GM21360 (cell line): Measurements from ENCODE around the gene PHAX.
"Not testable (repeated sequence)": the region's sequence is repeated elsewhere in the genome, so short reads cannot be mapped to it uniquely, and the experiment has no call there.

Experiments
- ATAC-seq: cut with Tn5 transposase; IDR thresholded peaks from one replicate; pipeline ENCODE4 v1.9.1; 2021; ENCODE audit warnings: mild to moderate bottlenecking, moderate library complexity; ENCODE audit not compliant: unreplicated experiment

PHAX gene

DNA sequence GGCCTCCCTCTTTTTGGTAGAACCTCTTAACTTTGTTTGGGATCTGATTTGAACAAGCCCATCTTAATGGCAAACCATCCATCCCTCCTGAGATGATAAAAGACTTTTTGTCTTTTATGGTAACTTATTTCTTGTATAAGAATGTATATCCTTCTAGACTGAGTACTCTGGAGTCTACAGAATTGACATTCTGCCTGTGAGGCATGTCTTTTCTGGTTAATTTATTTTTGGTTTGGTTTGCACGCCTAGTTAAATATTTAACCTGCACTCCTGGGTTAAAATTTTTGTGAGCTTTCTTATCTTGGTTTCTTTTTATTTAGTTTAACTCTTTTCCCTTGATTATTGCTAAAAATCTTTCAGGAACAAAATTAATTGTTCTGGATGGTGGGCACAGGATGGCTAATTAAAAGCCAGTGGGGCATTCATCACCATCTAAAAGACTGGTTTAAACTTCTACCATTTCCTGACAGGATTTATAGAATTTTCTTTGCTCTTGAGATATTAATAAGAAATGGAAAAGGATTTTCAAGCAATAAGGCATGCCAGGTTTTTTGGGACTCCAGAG, 50.3 kb downstream of the PHAX start:
- ATAC-seq, result no peak

DNA sequence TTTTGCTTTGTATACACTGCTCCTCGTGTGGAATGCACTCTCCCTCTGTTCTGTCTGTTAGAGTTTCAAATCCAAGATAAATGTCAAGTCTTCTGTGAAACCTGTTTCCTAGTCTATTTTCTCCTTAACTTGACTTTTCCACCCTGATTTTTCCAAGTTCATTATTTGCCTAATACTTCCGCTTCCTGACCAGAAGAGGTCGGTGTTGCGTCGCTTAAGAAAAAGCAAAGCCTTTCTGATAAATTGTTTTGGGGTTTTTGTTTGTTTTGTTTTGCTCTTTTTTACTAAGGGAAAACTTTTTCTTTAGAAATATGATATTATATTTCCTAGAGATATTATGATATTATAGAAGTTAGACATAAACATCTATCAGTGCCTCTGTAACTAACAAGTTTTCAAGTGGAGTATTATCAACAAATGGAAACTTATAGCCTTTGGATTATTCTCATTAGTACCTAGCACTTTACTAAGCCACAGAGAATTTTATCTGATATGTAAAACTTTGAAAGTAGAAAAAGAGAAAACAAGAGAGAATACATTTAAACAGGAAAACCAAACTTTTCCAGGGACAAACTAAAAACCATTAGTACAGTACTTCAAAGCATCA, 55.8 kb downstream of the PHAX start:
- ATAC-seq, result no peak

GRCh38 chr5:126658561-126658960, 57.8 kb downstream of the PHAX start:
- no peak for ATAC-seq

DNA sequence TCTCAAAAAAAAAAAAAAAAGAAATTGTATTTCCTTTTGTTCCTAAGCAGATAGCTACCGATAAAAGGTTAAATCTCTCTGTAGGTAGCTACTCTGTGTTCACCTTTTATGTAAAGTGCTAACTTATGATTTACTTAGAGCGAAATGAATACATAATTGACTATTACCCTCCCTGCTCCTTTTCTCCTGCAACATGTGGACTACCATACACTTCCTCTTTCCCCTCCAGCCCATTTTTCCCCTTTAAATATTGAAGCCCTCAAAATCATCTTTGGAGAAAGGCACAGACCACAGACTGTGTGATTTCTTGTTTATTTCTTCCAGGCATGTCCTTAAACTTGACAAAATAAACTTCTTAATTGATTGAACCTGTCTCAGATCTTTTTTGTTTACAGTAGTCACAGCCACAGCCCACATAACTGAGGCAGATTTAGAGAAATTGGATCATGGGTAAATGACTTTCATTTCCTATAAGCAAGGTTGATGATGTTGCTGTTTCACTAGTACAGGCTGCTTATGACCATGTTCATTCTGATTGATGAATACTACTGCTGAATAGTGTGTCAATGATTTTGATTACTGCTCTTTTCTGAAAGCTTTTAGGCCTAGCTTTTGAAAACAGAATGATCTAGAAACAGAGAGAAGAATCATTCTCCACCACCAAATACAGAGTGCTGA, 59.2 kb downstream of the PHAX start:
- ATAC-seq, result peak; percentile 67

GRCh38 chr5:126664586-126664985, 63.8 kb downstream of the PHAX start:
- ATAC-seq, result no peak

- not testable (repeated sequence) for ATAC-seq
Measured at GRCh38 chr5:126670109-126670508, 69.4 kb downstream of the PHAX start.

- not testable (repeated sequence) for ATAC-seq
Measured at GRCh38 chr5:126671681-126672080, 70.9 kb downstream of the PHAX start.

GRCh38 chr5:126673477-126673876, 72.7 kb downstream of the PHAX start:
- no peak for ATAC-seq

- no peak for ATAC-seq
Measured at GRCh38 chr5:126674145-126674544, 73.4 kb downstream of the PHAX start.

DNA sequence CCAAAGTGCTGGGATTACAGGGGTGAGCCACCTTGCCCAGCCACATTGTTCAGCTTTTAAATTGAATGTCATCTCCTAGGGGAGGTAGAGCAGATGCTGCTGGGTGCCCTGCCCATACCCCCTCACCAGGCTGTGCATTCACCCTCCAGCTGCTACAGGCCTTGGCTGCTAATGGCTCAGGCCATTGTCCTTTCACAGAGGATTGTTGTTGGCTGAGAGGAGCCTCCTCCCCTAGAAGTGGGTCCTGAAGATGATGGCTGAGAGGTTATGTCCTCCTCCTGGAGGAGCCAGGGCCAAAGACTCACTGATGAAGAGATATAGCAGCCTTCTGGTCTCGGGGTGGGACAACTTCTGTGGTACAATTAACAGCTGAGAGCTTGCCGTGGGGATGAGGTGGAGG, 74.6 kb downstream of the PHAX start:
- no peak for ATAC-seq

GRCh38 chr5:126676195-126676624, 75.5 kb downstream of the PHAX start:
- ATAC-seq, result peak; percentile 54
